DND-41 (cell line): ENCODE data around the gene PTPRC.

ENCODE experiments used
- CTCF ChIP-seq: IDR thresholded peaks from 2 replicates; pipeline ENCODE4 v1.5.1; 2012; ENCODE audit warnings: borderline replicate concordance, low read length, moderate library complexity, mild to moderate bottlenecking; ENCODE audit not compliant: poor library complexity, severe bottlenecking; ENCODE audit errors: extremely low read depth
- EZH2 ChIP-seq: IDR thresholded peaks from 3 replicates; pipeline ENCODE4 v1.6.1; 2012; ENCODE audit warnings: borderline replicate concordance, low read depth, mild to moderate bottlenecking, moderate library complexity, low read length, inconsistent platforms; ENCODE audit not compliant: severe bottlenecking

DNA sequence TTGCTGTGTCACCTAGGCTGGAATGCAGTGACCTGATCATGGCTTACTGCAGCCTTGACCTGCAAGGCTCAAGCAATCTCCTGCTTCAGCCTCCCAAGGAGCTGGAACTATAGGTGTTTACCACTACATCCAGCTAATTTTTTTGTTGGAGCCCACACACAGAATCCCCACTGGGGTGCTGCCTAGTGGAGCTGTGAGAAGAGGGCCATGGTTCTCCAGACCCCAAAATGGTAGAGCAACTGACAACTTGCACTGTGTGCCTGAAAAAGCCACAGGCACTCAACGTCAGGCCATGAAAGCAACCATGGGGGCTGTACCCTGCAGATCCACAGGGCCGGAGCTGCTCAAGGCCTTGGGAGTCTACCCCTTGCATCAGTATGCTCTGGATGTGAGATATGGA is 39.1 kb upstream of the PTPRC start:
- no peak for TF ChIP-seq CTCF
- no peak for TF ChIP-seq EZH2
